HepG2 (cell line): ENCODE data around the gene KRTAP5-4. TPM values are rescaled to one million over a fixed set of nuclear protein-coding genes. Genes with fewer than 3 reads are reported as not detected.

Experiments
- CBX1 ChIP-seq: IDR thresholded peaks from one replicate; pipeline ENCODE4 v1.6.1; 2016; ENCODE audit warnings: antibody characterized with exemption, low read depth
- CBX5 ChIP-seq: sonication (generic); formaldehyde crosslinking; IDR thresholded peaks from 2 replicates; pipeline ENCODE4 v1.4.0; 2020; ENCODE audit warnings: missing genetic modification reagents, borderline replicate concordance
- EZH2 ChIP-seq: conservative IDR thresholded peaks from 2 replicates; pipeline ENCODE4 v1.6.1; 2012; ENCODE audit warnings: mild to moderate bottlenecking, low read depth, low read length, moderate library complexity
- FOSL1 ChIP-seq: sonication (generic); formaldehyde crosslinking; IDR thresholded peaks from 2 replicates; pipeline ENCODE4 v1.9.0; 2021; ENCODE audit warnings: missing genetic modification reagents, borderline replicate concordance
- KLF11 ChIP-seq: IDR thresholded peaks from 2 replicates; pipeline ENCODE4 v1.6.1; 2016; ENCODE audit warnings: missing compliant biosample characterization
- MAF1 ChIP-seq: sonication (generic); formaldehyde crosslinking; IDR thresholded peaks from 2 replicates; pipeline ENCODE4 v1.5.0; 2020; ENCODE audit warnings: missing genetic modification reagents, borderline replicate concordance
- MBNL3 ChIP-seq: fragments of 250-450 bp; sonication (Bioruptor Pico); conservative IDR thresholded peaks from 2 replicates; pipeline ENCODE4 v1.8.0; 2022; ENCODE audit warnings: mild to moderate bottlenecking, inconsistent platforms
- RERE ChIP-seq: IDR thresholded peaks from 2 replicates; pipeline ENCODE4 v1.6.1; 2016; ENCODE audit warnings: low read depth, missing genetic modification reagents, missing compliant biosample characterization
- SALL1 ChIP-seq: sonication (generic); formaldehyde crosslinking; IDR thresholded peaks from 2 replicates; pipeline ENCODE4 v1.8.0; 2022; ENCODE audit warnings: mild to moderate bottlenecking, missing genetic modification reagents
- SIN3B ChIP-seq: fragments of 150-350 bp; IDR thresholded peaks from 2 replicates; pipeline ENCODE4 v1.6.1; 2014; ENCODE audit warnings: low read length
- TOPORS ChIP-seq: sonication (generic); formaldehyde crosslinking; IDR thresholded peaks from 2 replicates; pipeline ENCODE4 v1.8.0; 2023; ENCODE audit warnings: mild to moderate bottlenecking, missing genetic modification reagents
- ZMYM3 ChIP-seq: sonication (generic); formaldehyde crosslinking; IDR thresholded peaks from 2 replicates; pipeline ENCODE4 v1.5.1; 2020; ENCODE audit warnings: mild to moderate bottlenecking, missing genetic modification reagents
- ZNF768 ChIP-seq: sonication (generic); formaldehyde crosslinking; IDR thresholded peaks from 2 replicates; pipeline ENCODE4 v1.4.0; 2020; ENCODE audit warnings: missing genetic modification reagents
- polyA plus RNA-seq, 8 experiments: library from polyadenylated mRNA; depleted of rRNA in 3 of 8; stranded (reverse) in 7 of 8; unstranded in 1 of 8; fragments of >200 nt; fragmentation: Illumina TruSeq in 4 of 8; extraction: Trizol in 4 of 8; gene quantifications; 2 replicates each; pipeline versions ENCODE4 v1.2.1 to v1.2.3, GENCODE V29; 2011 to 2016; ENCODE audit warnings: low read depth in 4 of 8, missing spikeins in 1 of 8, mixed read lengths in 1 of 8; ENCODE audit not compliant: insufficient read depth in 1 of 8
- total RNA-seq, 5 experiments: library from RNA; depleted of rRNA; stranded (reverse); fragments of >200 nt; fragmentation: Illumina TruSeq; extraction: Trizol; gene quantifications; 2 replicates each; pipeline ENCODE4 v1.2.3, GENCODE V29; 2016; ENCODE audit warnings: low read depth in 1 of 5
- TF ChIP-seq, protein P1 (sequence below): sonication (generic); formaldehyde crosslinking; IDR thresholded peaks from 2 replicates; pipeline ENCODE4 v1.5.0; 2020; ENCODE audit warnings: missing genetic modification reagents
- TF ChIP-seq, protein P2 (sequence below): sonication (generic); formaldehyde crosslinking; IDR thresholded peaks from 2 replicates; pipeline ENCODE4 v1.8.0; 2022; ENCODE audit warnings: mild to moderate bottlenecking, missing genetic modification reagents; ENCODE audit not compliant: insufficient replicate concordance
- TF ChIP-seq, protein P3 (sequence below): sonication (generic); formaldehyde crosslinking; IDR thresholded peaks from 2 replicates; pipeline ENCODE4 v1.4.0; 2020; ENCODE audit warnings: missing genetic modification reagents
- TF ChIP-seq, protein P4 (sequence below): sonication (generic); formaldehyde crosslinking; IDR thresholded peaks from 2 replicates; pipeline ENCODE4 v1.4.0; 2020; ENCODE audit warnings: missing genetic modification reagents

The KRTAP5-4 gene
- total and polyA plus RNA-seq, 2 of the 13 experiments (the other 11 are each of a cell fraction or from before 2014, with no cell fraction given): not detected

GRCh38 chr11:1572197-1573076, 49.5 kb downstream of the KRTAP5-4 start, which contains the start of gene DUSP8 (continued):
- TF ChIP-seq EZH2: no peak
- TF ChIP-seq ZMYM3: no peak
- TF ChIP-seq, protein P1, sequence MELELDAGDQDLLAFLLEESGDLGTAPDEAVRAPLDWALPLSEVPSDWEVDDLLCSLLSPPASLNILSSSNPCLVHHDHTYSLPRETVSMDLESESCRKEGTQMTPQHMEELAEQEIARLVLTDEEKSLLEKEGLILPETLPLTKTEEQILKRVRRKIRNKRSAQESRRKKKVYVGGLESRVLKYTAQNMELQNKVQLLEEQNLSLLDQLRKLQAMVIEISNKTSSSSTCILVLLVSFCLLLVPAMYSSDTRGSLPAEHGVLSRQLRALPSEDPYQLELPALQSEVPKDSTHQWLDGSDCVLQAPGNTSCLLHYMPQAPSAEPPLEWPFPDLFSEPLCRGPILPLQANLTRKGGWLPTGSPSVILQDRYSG (CRISPR knock-in tag): no peak
- 0 out of 2 replicates have a peak, but pooled peaks have one; percentile 25 for TF ChIP-seq SALL1 (CRISPR knock-in tag)
- TF ChIP-seq, protein P2, sequence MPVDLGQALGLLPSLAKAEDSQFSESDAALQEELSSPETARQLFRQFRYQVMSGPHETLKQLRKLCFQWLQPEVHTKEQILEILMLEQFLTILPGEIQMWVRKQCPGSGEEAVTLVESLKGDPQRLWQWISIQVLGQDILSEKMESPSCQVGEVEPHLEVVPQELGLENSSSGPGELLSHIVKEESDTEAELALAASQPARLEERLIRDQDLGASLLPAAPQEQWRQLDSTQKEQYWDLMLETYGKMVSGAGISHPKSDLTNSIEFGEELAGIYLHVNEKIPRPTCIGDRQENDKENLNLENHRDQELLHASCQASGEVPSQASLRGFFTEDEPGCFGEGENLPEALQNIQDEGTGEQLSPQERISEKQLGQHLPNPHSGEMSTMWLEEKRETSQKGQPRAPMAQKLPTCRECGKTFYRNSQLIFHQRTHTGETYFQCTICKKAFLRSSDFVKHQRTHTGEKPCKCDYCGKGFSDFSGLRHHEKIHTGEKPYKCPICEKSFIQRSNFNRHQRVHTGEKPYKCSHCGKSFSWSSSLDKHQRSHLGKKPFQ (CRISPR knock-in tag): no peak
- TF ChIP-seq, protein P3, sequence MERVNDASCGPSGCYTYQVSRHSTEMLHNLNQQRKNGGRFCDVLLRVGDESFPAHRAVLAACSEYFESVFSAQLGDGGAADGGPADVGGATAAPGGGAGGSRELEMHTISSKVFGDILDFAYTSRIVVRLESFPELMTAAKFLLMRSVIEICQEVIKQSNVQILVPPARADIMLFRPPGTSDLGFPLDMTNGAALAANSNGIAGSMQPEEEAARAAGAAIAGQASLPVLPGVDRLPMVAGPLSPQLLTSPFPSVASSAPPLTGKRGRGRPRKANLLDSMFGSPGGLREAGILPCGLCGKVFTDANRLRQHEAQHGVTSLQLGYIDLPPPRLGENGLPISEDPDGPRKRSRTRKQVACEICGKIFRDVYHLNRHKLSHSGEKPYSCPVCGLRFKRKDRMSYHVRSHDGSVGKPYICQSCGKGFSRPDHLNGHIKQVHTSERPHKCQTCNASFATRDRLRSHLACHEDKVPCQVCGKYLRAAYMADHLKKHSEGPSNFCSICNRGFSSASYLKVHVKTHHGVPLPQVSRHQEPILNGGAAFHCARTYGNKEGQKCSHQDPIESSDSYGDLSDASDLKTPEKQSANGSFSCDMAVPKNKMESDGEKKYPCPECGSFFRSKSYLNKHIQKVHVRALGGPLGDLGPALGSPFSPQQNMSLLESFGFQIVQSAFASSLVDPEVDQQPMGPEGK: peak; percentile 76
- TF ChIP-seq SIN3B: no peak
- no peak for TF ChIP-seq CBX5 (CRISPR knock-in tag)
- TF ChIP-seq MBNL3 (CRISPR knock-in tag): no peak
- TF ChIP-seq, protein P4, sequence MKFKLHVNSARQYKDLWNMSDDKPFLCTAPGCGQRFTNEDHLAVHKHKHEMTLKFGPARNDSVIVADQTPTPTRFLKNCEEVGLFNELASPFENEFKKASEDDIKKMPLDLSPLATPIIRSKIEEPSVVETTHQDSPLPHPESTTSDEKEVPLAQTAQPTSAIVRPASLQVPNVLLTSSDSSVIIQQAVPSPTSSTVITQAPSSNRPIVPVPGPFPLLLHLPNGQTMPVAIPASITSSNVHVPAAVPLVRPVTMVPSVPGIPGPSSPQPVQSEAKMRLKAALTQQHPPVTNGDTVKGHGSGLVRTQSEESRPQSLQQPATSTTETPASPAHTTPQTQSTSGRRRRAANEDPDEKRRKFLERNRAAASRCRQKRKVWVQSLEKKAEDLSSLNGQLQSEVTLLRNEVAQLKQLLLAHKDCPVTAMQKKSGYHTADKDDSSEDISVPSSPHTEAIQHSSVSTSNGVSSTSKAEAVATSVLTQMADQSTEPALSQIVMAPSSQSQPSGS: peak; percentile 99
- no peak for TF ChIP-seq CBX1
- TF ChIP-seq FOSL1 (CRISPR knock-in tag): no peak
- no peak for TF ChIP-seq ZNF768
- TF ChIP-seq TOPORS (CRISPR knock-in tag): no peak
- no peak for TF ChIP-seq KLF11 (CRISPR knock-in tag)
- no peak for TF ChIP-seq RERE (CRISPR knock-in tag)
- no peak for TF ChIP-seq MAF1 (CRISPR knock-in tag)
